Adipocyte (in vitro differentiated cells): Measurements from ENCODE around the gene HMGB2.

ENCODE experiments used
- DNase-seq: peaks from one replicate; pipeline ENCODE4 v3.0.0-alpha.2; 2015; ENCODE audit warnings: low read depth
- H3K27me3 ChIP-seq: replicated peaks from 2 replicates; pipeline ENCODE4 v1.7.0; 2013; ENCODE audit warnings: mild to moderate bottlenecking, low read length, moderate library complexity; ENCODE audit not compliant: control insufficient read depth, insufficient read depth
- H3K36me3 ChIP-seq: 2 replicates; pipeline ENCODE4 v1.7.0; 2013; ENCODE audit warnings: low read length, mild to moderate bottlenecking, moderate library complexity; ENCODE audit not compliant: control insufficient read depth, insufficient read depth, severe bottlenecking
- H3K4me1 ChIP-seq: 2 replicates; pipeline ENCODE4 v1.7.0; 2013; ENCODE audit warnings: mild to moderate bottlenecking, low read length, moderate library complexity; ENCODE audit not compliant: control insufficient read depth, insufficient read depth
- H3K4me3 ChIP-seq: 2 replicates; pipeline ENCODE4 v1.7.0; 2013; ENCODE audit warnings: mild to moderate bottlenecking, low read length, moderate library complexity
- H3K9ac ChIP-seq: 2 replicates; pipeline ENCODE4 v1.7.0; 2013; ENCODE audit warnings: mild to moderate bottlenecking, low read length, moderate library complexity
- H3K9me3 ChIP-seq: 2 replicates; pipeline ENCODE4 v1.7.0; 2013; ENCODE audit warnings: mild to moderate bottlenecking, low read length, moderate library complexity; ENCODE audit not compliant: control insufficient read depth

Gene HMGB2

GRCh38 chr4:173282626-173283025 lies 51.5 kb downstream of the HMGB2 start:
- Histone ChIP-seq H3K4me3 (no peak overlapping the region), H3K9ac (no peak overlapping the region), H3K4me1 (no peaks in the 10 kb centered on the region), H3K36me3 (no peaks in the 10 kb centered on the region), H3K9me3 (peaks cover 26% of the 10 kb centered on the region), H3K27me3 (no peaks in the 10 kb centered on the region)
- no peak for DNase-seq

- H3K4me1 ChIP-seq = no peaks in the 10 kb centered on the region
- H3K4me3 ChIP-seq = no peak overlapping the region
- peaks cover 26% of the 10 kb centered on the region for H3K9me3 ChIP-seq
- H3K9ac ChIP-seq = no peak overlapping the region
- DNase-seq = no peak
- H3K27me3 ChIP-seq = no peaks in the 10 kb centered on the region
- no peaks in the 10 kb centered on the region for H3K36me3 ChIP-seq
Measured at GRCh38 chr4:173282256-173282562, 51.9 kb downstream of the HMGB2 start.

- Histone ChIP-seq H3K36me3 (no peaks in the 10 kb centered on the region), H3K4me1 (no peaks in the 10 kb centered on the region), H3K27me3 (no peaks in the 10 kb centered on the region), H3K9me3 (peaks cover 26% of the 10 kb centered on the region), H3K9ac (no peak overlapping the region), H3K4me3 (no peak overlapping the region)
- DNase-seq = no peak
Measured at GRCh38 chr4:173281406-173282255, 52.5 kb downstream of the HMGB2 start.
